HUDEP-2 (cell line): ENCODE results near the gene CBX4.

Experiments
- DNase-seq, 76 experiments: peaks; one replicate each; lab custom pipeline; 2025; ENCODE audit not compliant: unreplicated experiment in 76 of 76; lab: John Stamatoyannopoulos, UW

The CBX4 gene

GRCh38 chr17:79839356-79840268 is at the start of gene CBX4:
Gene CBX4, minus strand, starts transcription at chr17:79839440. Its CDS starts 189 bp downstream, at chr17:79839251.
- DNase-seq = peak in 74 of 76 experiments; percentile 42 to 98 (median 88)

- DNase-seq = no peak
These were observed 48.8 kb upstream of the CBX4 start for GRCh38 chr17:79888009-79888540.

- DNase-seq = no peak
These were observed 48.3 kb upstream of the CBX4 start for GRCh38 chr17:79887451-79887991.

- DNase-seq = no peak
These were observed 44.0 kb upstream of the CBX4 start for GRCh38 chr17:79883202-79883601.

- DNase-seq = no peak
These were observed 39.2 kb upstream of the CBX4 start for GRCh38 chr17:79878329-79878947.

GRCh38 chr17:79877041-79877440 is 37.8 kb upstream of the CBX4 start:
- DNase-seq = no peak

- no peak for DNase-seq
These were observed 36.3 kb upstream of the CBX4 start for GRCh38 chr17:79875511-79875910.

- peak in 19 of 76 experiments; percentile 2 to 50 (median 27) for DNase-seq
These were observed 35.2 kb upstream of the CBX4 start for GRCh38 chr17:79874329-79874981.

- no peak for DNase-seq
These were observed 34.3 kb upstream of the CBX4 start for GRCh38 chr17:79873583-79873982.

GRCh38 chr17:79872762-79873161 is 33.5 kb upstream of the CBX4 start:
- DNase-seq = no peak

- DNase-seq = no peak
These were observed 31.9 kb upstream of the CBX4 start for GRCh38 chr17:79871131-79871530.

GRCh38 chr17:79870540-79870939 is 31.3 kb upstream of the CBX4 start:
- DNase-seq = no peak

- DNase-seq = peak in 2 of 76 experiments; percentile 9 to 15
These were observed 27.7 kb upstream of the CBX4 start for GRCh38 chr17:79866791-79867518.

- DNase-seq = no peak
These were observed 26.3 kb upstream of the CBX4 start for GRCh38 chr17:79865351-79866210.

GRCh38 chr17:79864617-79865250 is 25.5 kb upstream of the CBX4 start:
- DNase-seq = no peak

- no peak for DNase-seq
These were observed 24.9 kb upstream of the CBX4 start for GRCh38 chr17:79864147-79864546.

GRCh38 chr17:79862771-79863440 is 23.7 kb upstream of the CBX4 start:
- DNase-seq = no peak

- no peak for DNase-seq
These were observed 23.0 kb upstream of the CBX4 start for GRCh38 chr17:79862238-79862637.
